ENCODE results near the gene DMBT1.

DNA sequence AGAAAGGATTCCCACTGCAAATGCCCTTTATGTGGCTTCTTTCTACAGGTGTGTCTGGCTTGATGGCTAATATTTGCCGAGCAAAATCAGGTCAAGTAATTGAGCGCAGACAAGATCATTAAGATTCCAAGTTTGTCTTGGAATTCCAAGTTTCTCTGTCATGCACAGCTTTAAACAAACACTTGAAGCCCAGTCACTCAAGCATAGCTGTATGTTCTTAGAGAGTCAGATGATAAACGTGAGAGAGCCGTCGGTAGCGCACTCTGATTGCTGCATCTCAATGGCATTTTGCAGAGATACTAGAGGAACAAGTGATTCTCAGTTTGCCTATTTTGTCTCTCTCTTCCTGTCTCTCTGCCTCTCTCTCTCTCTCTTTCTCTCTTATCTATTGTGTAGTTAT is 658 bp downstream of the DMBT1 start:
- TF ChIP-seq, protein P1, sequence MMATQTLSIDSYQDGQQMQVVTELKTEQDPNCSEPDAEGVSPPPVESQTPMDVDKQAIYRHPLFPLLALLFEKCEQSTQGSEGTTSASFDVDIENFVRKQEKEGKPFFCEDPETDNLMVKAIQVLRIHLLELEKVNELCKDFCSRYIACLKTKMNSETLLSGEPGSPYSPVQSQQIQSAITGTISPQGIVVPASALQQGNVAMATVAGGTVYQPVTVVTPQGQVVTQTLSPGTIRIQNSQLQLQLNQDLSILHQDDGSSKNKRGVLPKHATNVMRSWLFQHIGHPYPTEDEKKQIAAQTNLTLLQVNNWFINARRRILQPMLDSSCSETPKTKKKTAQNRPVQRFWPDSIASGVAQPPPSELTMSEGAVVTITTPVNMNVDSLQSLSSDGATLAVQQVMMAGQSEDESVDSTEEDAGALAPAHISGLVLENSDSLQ (IDR thresholded peaks at IDR 0.05) = no peak
- no peak for TF ChIP-seq ELF4 (IDR thresholded peaks at IDR 0.05)
- TF ChIP-seq SP1 (IDR thresholded peaks at IDR 0.05) = no peak
- TF ChIP-seq LEF1 (IDR thresholded peaks at IDR 0.05; ENCODE audit: borderline replicate concordance) = no peak
- TF ChIP-seq CTBP1 (IDR thresholded peaks at IDR 0.05; ENCODE audit: borderline replicate concordance) = no peak
- no peak for TF ChIP-seq BHLHE40 (IDR thresholded peaks at IDR 0.05; ENCODE audit: borderline replicate concordance)

All from HEK293T (cell line).